ENCODE data around the gene PLA2G7.

DNA sequence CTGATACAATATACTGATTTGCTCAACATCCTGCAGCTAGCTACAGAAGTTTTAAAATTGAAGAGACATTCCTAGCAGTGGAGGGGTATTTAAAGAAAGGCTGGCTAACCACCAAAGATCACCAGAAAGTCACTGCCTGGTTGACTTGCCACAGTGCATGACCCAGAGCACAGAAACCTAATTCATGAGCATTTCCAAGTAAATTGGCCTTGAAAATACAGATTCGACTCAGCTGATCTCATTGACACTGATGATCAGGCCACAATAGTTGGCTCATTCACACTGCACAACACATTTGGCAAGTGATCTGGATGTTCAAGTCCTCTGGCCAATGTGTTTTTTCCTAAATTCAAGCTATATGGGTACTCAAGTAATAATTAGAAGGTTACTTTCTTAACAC is 60.8 kb downstream of the PLA2G7 start:
- TF ChIP-seq POLR2A (IDR thresholded peaks at IDR 0.05; ENCODE audit: low read depth, low read length) (no peak), MYC (IDR thresholded peaks at IDR 0.05; ENCODE audit: low read depth, low read length) (no peak), EZH2 (IDR thresholded peaks at IDR 0.05; ENCODE audit: borderline replicate concordance, low read depth, low read length, severe bottlenecking) (no peak)
- TF ChIP-seq, protein P1, sequence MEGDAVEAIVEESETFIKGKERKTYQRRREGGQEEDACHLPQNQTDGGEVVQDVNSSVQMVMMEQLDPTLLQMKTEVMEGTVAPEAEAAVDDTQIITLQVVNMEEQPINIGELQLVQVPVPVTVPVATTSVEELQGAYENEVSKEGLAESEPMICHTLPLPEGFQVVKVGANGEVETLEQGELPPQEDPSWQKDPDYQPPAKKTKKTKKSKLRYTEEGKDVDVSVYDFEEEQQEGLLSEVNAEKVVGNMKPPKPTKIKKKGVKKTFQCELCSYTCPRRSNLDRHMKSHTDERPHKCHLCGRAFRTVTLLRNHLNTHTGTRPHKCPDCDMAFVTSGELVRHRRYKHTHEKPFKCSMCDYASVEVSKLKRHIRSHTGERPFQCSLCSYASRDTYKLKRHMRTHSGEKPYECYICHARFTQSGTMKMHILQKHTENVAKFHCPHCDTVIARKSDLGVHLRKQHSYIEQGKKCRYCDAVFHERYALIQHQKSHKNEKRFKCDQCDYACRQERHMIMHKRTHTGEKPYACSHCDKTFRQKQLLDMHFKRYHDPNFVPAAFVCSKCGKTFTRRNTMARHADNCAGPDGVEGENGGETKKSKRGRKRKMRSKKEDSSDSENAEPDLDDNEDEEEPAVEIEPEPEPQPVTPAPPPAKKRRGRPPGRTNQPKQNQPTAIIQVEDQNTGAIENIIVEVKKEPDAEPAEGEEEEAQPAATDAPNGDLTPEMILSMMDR (IDR thresholded peaks at IDR 0.05; ENCODE audit: extremely low read depth in 1 of 2, insufficient read depth in 1 of 2, low read depth in 1 of 2, low read length in 2 of 2) = no peak
- TF ChIP-seq, protein P2, sequence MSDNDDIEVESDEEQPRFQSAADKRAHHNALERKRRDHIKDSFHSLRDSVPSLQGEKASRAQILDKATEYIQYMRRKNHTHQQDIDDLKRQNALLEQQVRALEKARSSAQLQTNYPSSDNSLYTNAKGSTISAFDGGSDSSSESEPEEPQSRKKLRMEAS (IDR thresholded peaks at IDR 0.05; ENCODE audit: insufficient read depth, insufficient read length) = no peak

All from endothelial cell of umbilical vein (primary cell).